GM12872 (cell line): Measurements from ENCODE around the gene ANTXR1.

ENCODE experiments used
- TF ChIP-seq, protein P1 (sequence below): IDR thresholded peaks from 3 replicates; pipeline ENCODE4 v1.5.1; 2011; ENCODE audit warnings: low read depth, mild to moderate bottlenecking, low read length, moderate library complexity; ENCODE audit not compliant: insufficient read depth

ANTXR1 gene

DNA sequence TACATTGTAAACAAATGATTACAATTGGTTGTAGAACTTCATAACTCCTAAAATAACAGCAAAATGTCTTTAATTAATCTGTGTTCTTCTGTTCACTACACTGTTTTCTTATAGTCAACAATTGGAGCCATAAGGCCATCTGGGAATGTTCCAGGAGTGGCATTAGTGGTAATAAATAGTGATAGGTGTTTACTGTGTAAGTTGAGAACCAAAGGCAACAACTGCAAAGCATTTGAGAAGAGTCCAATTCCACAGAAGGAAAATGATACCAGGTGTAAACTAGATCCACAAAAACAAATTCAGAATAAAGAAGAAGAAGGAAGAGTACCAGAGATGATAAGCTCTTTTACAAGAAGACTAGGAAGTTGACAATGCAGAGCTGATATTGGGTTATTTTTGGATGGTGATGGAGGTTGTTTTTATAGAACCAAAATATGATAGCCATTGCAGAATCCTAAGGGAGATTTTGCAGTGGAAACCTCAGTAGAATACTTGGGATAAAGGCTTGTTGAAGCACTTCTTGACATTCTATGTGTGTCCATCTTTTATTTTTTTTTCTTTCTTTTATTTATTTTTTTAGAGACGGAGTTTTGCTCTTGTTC lies 52.9 kb downstream of the ANTXR1 start:
- TF ChIP-seq, protein P1, sequence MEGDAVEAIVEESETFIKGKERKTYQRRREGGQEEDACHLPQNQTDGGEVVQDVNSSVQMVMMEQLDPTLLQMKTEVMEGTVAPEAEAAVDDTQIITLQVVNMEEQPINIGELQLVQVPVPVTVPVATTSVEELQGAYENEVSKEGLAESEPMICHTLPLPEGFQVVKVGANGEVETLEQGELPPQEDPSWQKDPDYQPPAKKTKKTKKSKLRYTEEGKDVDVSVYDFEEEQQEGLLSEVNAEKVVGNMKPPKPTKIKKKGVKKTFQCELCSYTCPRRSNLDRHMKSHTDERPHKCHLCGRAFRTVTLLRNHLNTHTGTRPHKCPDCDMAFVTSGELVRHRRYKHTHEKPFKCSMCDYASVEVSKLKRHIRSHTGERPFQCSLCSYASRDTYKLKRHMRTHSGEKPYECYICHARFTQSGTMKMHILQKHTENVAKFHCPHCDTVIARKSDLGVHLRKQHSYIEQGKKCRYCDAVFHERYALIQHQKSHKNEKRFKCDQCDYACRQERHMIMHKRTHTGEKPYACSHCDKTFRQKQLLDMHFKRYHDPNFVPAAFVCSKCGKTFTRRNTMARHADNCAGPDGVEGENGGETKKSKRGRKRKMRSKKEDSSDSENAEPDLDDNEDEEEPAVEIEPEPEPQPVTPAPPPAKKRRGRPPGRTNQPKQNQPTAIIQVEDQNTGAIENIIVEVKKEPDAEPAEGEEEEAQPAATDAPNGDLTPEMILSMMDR: no peak

DNA sequence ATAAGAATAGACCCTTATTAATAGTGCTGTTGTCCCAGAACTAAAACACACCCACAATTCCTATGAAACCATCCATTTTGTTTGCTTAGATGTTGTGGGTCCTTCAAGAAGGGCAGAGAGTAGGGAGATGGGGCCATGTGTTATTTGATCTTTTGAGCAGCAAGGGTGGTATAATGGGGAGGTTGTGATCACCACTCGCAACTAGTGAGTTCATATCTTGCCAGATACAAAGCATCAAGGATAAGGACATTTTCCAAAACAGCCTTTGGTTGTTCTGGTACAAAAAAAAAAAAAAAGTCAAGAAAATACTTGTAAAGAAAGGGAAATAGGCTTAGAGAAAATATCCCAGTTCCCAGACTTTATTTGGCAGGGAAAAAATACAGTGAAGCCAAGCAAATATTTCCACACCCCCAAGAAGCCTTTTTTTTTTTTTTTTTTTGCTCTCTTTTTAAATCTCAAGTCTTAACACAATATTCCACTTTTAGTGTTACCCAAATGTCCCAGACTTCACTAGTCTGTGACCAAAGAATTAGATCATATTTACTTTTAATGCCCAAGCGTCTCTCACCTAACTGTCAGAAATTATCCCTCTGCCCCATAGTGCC lies 54.1 kb downstream of the ANTXR1 start:
- TF ChIP-seq, protein P1: no peak

DNA sequence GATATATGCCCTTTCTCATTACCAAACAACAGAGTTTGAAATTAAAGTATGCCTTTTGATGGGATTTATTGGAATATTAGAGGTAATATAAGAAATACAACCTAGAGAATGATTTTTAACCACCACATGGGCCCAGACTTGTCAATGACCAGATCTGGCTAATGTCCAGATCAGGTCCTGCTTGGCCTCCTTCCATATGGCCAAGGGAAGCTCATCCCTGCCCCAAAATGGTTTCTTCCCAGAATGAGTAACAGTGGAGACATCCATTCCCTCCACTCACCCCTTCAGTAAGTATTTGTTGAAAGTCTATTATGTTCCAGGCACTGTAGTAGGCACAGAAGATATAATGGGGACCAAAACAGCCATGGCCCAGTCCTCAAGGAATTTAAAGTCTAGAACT lies 54.9 kb downstream of the ANTXR1 start:
- TF ChIP-seq, protein P1: no peak

DNA sequence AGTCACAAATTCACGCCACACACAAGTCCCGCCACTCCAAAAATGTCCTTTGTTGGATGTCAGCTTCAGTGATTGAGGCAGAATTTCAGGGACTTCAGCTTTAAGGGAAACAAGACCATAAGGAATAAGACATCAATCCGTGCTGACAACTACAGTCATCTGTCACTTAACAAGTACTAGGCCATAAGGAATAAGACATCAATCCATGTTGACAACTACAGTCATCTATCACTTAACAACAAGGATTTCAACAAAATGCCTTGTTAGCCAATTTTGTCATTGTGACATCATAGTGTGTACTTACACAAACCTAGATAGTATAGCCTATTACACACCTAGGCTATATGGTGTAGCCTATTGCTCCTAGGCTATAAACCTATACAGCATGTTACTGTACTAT lies 58.0 kb downstream of the ANTXR1 start:
- TF ChIP-seq, protein P1: no peak

DNA sequence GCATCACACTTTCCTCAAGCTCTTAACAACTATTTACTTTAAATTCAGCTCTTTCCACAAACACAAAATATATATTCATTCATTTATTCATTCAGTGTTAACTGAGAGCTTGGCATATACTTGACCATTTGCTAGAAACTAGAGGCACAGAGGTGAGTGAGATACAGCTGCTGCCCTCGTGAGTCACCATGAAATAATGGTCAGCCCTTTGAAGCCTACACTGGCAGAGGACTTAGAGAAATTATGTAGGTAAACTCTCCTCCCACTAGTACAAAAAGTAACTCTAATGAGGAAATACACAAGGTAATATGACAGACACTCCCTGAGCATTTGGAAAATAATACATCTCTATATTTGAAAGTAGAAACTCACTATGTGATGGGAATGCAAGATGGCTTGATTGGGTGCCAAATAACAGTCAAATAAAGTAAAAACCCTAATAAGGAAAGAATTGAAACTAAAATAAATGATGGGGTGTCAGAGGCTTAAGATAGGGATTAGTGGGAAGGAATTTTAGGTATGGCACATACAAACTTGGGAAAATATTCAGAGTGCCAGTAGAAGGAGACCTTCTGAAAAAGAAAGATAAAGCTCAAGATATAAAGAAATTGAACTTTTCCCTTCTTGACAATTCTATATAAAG lies 61.1 kb downstream of the ANTXR1 start:
- TF ChIP-seq, protein P1: no peak

DNA sequence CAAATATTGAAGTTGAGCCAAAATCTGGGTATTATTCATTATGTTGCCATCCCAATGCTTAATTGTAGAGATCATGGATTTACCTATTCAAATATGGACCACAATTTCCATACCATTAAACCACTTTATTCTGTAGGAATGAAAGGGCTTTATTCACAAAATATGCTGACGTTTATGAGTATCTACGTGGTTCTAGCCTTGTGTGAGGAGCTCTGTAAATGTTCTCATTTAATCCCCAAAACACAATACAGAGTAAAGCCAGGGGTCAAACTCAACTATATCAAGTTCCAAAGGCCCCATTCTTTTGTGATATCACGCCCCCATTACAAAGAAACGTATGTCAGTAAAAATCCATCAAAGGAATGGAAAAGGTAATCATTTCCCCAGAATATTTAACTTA lies 61.9 kb downstream of the ANTXR1 start:
- TF ChIP-seq, protein P1: no peak

DNA sequence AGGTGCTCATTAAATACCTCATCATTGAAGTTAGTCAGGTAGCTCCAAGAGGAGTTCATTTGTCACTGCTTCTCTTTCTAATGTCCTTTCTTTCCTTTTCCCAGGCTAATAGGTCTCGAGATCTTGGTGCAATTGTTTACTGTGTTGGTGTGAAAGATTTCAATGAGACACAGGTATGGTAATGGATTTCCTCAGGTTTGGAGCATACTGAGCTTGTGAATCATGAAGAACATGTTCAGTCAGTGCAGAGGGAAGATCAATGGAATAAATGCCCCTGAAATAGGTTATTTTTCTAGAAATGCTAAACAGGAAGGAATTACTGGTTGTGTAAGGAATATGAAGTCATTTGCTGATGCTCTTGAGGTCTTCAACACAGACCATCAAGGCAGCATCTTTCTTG lies 62.5 kb downstream of the ANTXR1 start:
- TF ChIP-seq, protein P1: no peak
